Measurements from ENCODE around the gene KCTD3. TPM values are rescaled to one million over a fixed set of nuclear protein-coding genes. Genes with fewer than 3 reads are reported as not detected.

Gene KCTD3
- total RNA-seq, 3 donors from 2014 or later = 60.8 to 100.0 (median 87.8) TPM

DNA sequence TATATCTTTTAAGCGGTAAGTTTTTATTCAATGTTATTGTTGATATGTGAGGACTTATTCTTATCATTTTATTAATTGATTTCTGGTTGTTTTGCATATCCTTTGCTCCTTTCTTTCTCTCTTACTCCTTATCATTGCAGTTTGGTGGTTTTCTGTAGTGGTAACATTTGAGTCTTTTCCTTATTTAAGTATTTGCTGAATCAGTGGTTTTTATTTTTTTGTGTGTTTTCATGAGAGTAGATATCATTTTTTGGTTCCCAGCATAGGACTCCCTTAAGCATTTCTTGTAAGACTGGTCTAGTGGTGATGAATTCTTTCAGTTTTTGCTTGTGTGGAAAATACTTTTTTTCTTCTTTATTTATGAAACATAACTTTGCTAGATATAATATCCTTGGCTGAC is 12.2 kb upstream of the KCTD3 start:
- DNase-seq (ENCODE audit: low spot score in 2 of 2) = no peak
- intact Hi-C loops (cut with DNase I; ENCODE audit: low total_unique reads) = no loop called here

GRCh38 chr1:215555531-215555930 is 11.6 kb upstream of the KCTD3 start:
- Histone ChIP-seq H3K4me1 (no peaks in the 10 kb centered on the region), H3K27me3 (no peaks in the 10 kb centered on the region), H3K9me3 (peaks cover 4 to 11% of the 10 kb centered on the region in 2 donors), H3K4me3 (no peak overlapping the region), H3K36me3 (no peaks in the 10 kb centered on the region), H3K27ac (no peak overlapping the region)
- intact Hi-C loops (cut with DNase I; ENCODE audit: low total_unique reads) = no loop called here
- TF ChIP-seq CTCF (IDR thresholded peaks at IDR 0.05) (no peak), POLR2AphosphoS5 (IDR thresholded peaks at IDR 0.05) (no peak), POLR2A (IDR thresholded peaks at IDR 0.05) (no peak)
- DNase-seq (ENCODE audit: low spot score in 2 of 2) = no peak

More for the DNA sequence above, 12.2 kb upstream of the KCTD3 start:
- Histone ChIP-seq H3K9me3 (peaks cover 4 to 11% of the 10 kb centered on the region in 2 donors), H3K4me3 (no peak overlapping the region), H3K4me1 (no peaks in the 10 kb centered on the region), H3K36me3 (no peaks in the 10 kb centered on the region), H3K27ac (no peak overlapping the region), H3K27me3 (no peaks in the 10 kb centered on the region)
- TF ChIP-seq POLR2AphosphoS5 (IDR thresholded peaks at IDR 0.05) = no peak
- no peak for TF ChIP-seq POLR2A (IDR thresholded peaks at IDR 0.05)
- no peak for TF ChIP-seq CTCF (IDR thresholded peaks at IDR 0.05)

DNA sequence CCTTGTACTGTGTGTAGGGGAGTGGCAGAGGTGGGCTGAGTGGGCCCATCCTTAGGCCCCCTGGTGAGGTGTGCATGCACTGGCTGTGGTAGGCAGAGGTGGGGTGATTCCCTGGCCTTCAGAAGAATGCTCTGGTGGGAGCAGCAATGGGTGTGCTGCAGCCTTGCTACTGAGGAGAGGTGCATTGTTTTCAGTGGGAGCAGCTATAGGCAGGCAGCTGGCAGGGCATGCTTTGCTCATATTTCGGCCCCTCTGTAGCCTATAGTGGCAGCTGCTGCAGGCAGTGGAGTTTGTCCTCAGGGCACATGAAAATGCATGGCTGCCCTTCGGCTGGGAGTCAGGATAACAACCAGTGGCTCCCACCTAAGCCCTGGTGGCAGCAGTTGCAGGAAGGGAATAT is 10.1 kb upstream of the KCTD3 start:
- no peaks in the 10 kb centered on the region for H3K27me3 ChIP-seq
- no peaks in the 10 kb centered on the region for H3K4me1 ChIP-seq
- H3K9me3 ChIP-seq = peaks cover 4 to 11% of the 10 kb centered on the region in 2 donors
- no peak for TF ChIP-seq POLR2AphosphoS5 (IDR thresholded peaks at IDR 0.05)
- TF ChIP-seq POLR2A (IDR thresholded peaks at IDR 0.05) = no peak
- TF ChIP-seq CTCF (IDR thresholded peaks at IDR 0.05) = no peak
- intact Hi-C loops (cut with DNase I; ENCODE audit: low total_unique reads) = no loop called here
- no peak overlapping the region for H3K27ac ChIP-seq
- no peaks in the 10 kb centered on the region for H3K36me3 ChIP-seq
- H3K4me3 ChIP-seq = no peak overlapping the region
- no peak for DNase-seq (ENCODE audit: low spot score in 2 of 2)

- Histone ChIP-seq H3K4me1 (no peaks in the 10 kb centered on the region), H3K4me3 (no peak overlapping the region), H3K27me3 (no peaks in the 10 kb centered on the region), H3K36me3 (no peaks in the 10 kb centered on the region), H3K27ac (no peak overlapping the region), H3K9me3 (peaks cover 4 to 11% of the 10 kb centered on the region in 2 donors)
- DNase-seq (ENCODE audit: low spot score in 2 of 2) = no peak
- TF ChIP-seq POLR2AphosphoS5 (IDR thresholded peaks at IDR 0.05) (no peak), CTCF (IDR thresholded peaks at IDR 0.05) (no peak), POLR2A (IDR thresholded peaks at IDR 0.05) (no peak)
- intact Hi-C loops (cut with DNase I; ENCODE audit: low total_unique reads) = no loop called here
Measured at GRCh38 chr1:215557504-215557903, 9.6 kb upstream of the KCTD3 start.

DNA sequence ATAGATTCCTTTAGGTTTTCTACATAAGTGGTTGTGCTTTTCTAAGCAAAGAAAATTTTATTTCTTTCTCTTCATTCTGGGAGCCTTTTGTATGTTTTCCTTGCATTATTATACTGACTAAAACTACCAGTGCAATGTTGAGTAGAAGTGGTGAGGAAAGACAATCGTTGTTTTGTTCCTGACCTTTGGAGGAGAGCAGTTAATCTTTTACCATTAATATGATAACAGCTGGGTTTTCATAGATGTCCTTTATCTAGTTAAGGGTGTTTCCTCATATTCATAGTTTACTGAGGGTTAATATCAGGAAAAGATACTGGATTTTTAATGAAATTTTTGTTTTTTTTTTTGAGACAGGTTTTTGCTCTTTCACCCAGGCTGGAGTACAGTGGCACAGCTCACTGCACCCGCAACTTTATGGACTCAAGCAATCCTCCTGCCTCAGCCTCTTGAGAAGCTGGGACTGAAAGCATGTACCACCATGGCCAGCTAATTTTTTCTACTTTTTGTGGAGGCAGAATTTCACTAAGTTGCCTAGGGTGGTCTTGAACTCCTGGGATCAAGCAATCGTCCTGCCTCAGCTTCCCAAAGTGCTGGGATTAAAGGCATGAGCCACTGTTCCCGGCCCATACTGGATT is 9.0 kb upstream of the KCTD3 start:
- H3K4me1 ChIP-seq = no peaks in the 10 kb centered on the region
- H3K27me3 ChIP-seq = no peaks in the 10 kb centered on the region
- no peaks in the 10 kb centered on the region for H3K36me3 ChIP-seq
- no peak for DNase-seq (ENCODE audit: low spot score in 2 of 2)
- H3K9me3 ChIP-seq = peaks cover 4 to 11% of the 10 kb centered on the region in 2 donors
- no peak overlapping the region for H3K27ac ChIP-seq
- H3K4me3 ChIP-seq = no peak overlapping the region
- TF ChIP-seq POLR2AphosphoS5 (IDR thresholded peaks at IDR 0.05) = no peak
- no peak for TF ChIP-seq POLR2A (IDR thresholded peaks at IDR 0.05)
- TF ChIP-seq CTCF (IDR thresholded peaks at IDR 0.05) = no peak
- intact Hi-C loops (cut with DNase I; ENCODE audit: low total_unique reads) = no loop called here
